Measurements from ENCODE around the gene FBXO9. TPM values are rescaled to one million over a fixed set of nuclear protein-coding genes. Genes with fewer than 3 reads are reported as not detected.

FBXO9 gene
- total and polyA plus RNA-seq, 2 of the 8 experiments (the other 6 are each of a cell fraction or from before 2014, with no cell fraction given) = 41.3 to 50.9 TPM

DNA sequence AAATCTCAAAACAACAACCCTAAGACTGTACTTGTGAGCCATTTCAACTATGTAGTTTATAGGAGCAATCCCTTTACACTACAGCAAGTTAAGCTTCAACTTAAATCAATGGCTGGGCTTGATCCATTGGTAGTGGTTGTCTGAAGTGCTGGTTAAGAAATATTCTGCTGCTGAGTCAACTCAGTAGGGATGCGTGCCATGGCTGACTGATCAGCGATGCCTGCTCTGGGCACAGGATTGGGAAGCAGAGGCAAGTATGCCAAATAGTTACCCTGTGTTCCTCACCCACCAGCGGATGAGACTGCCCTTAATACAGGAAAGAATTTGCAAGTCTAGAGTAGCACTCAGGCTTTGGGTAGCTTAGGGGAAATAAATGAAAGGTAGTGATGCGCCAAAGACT lies 41.9 kb downstream of the FBXO9 start:
- H3K27me3 ChIP-seq (replicated peaks in 1 of 4; ENCODE audit: control insufficient read depth in 3 of 4, extremely low read depth in 1 of 4, insufficient read depth in 3 of 4, low read length in 3 of 4) = no peaks in the 10 kb centered on the region
- no peak for FAIRE-seq
- H2BK15ac ChIP-seq (ENCODE audit: low read length) = no peak overlapping the region
- no peak overlapping the region for H3K4me3 ChIP-seq (ENCODE audit: extremely low read depth in 1 of 4, insufficient read depth in 2 of 4, low read depth in 3 of 4, low read length in 4 of 4)
- H3K56ac ChIP-seq (replicated peaks; ENCODE audit: insufficient read length, low read depth, low read length) = no peak overlapping the region
- no peak overlapping the region for H4K8ac ChIP-seq (ENCODE audit: extremely low read depth, insufficient read depth, low read length)
- peaks cover 0 to 2% (median 0%) of the 10 kb centered on the region in 4 experiments; a peak in 1 of 7 replicates for H3K4me1 ChIP-seq (replicated peaks in 1 of 4; ENCODE audit: control insufficient read depth in 3 of 4, insufficient read depth in 4 of 4, low read length in 3 of 4)
- H3K23me2 ChIP-seq (ENCODE audit: low read depth, low read length) = no peaks in the 10 kb centered on the region
- no peak overlapping the region for H4K91ac ChIP-seq (replicated peaks; ENCODE audit: insufficient read length, low read length)
- no peak overlapping the region for H3K9ac ChIP-seq (replicated peaks in 1 of 4; ENCODE audit: extremely low read depth in 1 of 4, low read depth in 3 of 4, low read length in 3 of 4)
- H3K36me3 ChIP-seq (ENCODE audit: control insufficient read depth in 2 of 4, insufficient read depth in 4 of 4, low read length in 3 of 4) = no peaks in the 10 kb centered on the region; a peak in 1 of 8 replicates
- no peak overlapping the region for H2BK120ac ChIP-seq (replicated peaks; ENCODE audit: low read depth, low read length)
- POLR2A ChIA-PET (ENCODE audit: partially characterized antibody) = no interaction called here
- H2AFZ ChIP-seq (ENCODE audit: low read length) = no peak overlapping the region
- no peak overlapping the region for H3K18ac ChIP-seq (ENCODE audit: extremely low read depth, low read length)
- no peaks in the 10 kb centered on the region for H3K9me3 ChIP-seq (ENCODE audit: insufficient read depth in 2 of 2, low read depth in 1 of 2, low read length in 1 of 2)
- no peak overlapping the region for H3K14ac ChIP-seq (ENCODE audit: insufficient read length)
- H3K4me2 ChIP-seq (ENCODE audit: insufficient read depth in 1 of 2, low read depth in 2 of 2, low read length in 2 of 2) = no peak overlapping the region
- TF ChIP-seq SUZ12 (IDR thresholded peaks at IDR 0.05; ENCODE audit: low read length) = no peak
- TF ChIP-seq, protein P1, sequence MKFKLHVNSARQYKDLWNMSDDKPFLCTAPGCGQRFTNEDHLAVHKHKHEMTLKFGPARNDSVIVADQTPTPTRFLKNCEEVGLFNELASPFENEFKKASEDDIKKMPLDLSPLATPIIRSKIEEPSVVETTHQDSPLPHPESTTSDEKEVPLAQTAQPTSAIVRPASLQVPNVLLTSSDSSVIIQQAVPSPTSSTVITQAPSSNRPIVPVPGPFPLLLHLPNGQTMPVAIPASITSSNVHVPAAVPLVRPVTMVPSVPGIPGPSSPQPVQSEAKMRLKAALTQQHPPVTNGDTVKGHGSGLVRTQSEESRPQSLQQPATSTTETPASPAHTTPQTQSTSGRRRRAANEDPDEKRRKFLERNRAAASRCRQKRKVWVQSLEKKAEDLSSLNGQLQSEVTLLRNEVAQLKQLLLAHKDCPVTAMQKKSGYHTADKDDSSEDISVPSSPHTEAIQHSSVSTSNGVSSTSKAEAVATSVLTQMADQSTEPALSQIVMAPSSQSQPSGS (IDR thresholded peaks at IDR 0.05; ENCODE audit: low read length) = no peak
- TF ChIP-seq SIRT6 (IDR thresholded peaks at IDR 0.05; ENCODE audit: low read length) = no peak
- no peak for TF ChIP-seq ATF3 (IDR thresholded peaks at IDR 0.05; ENCODE audit: insufficient read depth, low read depth, low read length)
- no peak overlapping the region for H3K23ac ChIP-seq (ENCODE audit: insufficient read length)
- no peak overlapping the region for H2AK5ac ChIP-seq (ENCODE audit: low read depth, low read length)
- no peak overlapping the region for H3K4ac ChIP-seq (replicated peaks; ENCODE audit: insufficient read length, low read depth, low read length)
- no peak overlapping the region for H2BK20ac ChIP-seq (ENCODE audit: low read length)
- no peaks in the 10 kb centered on the region for H3K79me2 ChIP-seq (ENCODE audit: control insufficient read depth in 1 of 2, insufficient read depth in 2 of 2, low read length in 2 of 2)
- H4K20me1 ChIP-seq (replicated peaks in 1 of 2; ENCODE audit: control insufficient read depth in 1 of 2, insufficient read depth in 2 of 2, low read length in 2 of 2) = no peaks in the 10 kb centered on the region
- H3K79me1 ChIP-seq (ENCODE audit: low read depth, low read length) = no peaks in the 10 kb centered on the region
- CTCF ChIA-PET (ENCODE audit: partially characterized antibody) = interaction anchor here (1.3 to 1.9 kb wide), 4 partner anchors 13 to 377 kb away, joined by 3 to 14 read pairs (median 6); no protein-coding TSS in a partner anchor
- no peak overlapping the region for H2BK5ac ChIP-seq (ENCODE audit: low read depth, low read length)
- no peak overlapping the region for H4K5ac ChIP-seq (ENCODE audit: insufficient read length, low read depth, low read length)
- DNase-seq (ENCODE audit: low read depth in 1 of 2, low spot score in 2 of 2) = no peak
- WGBS, 2 experiments (ENCODE audit: extremely low coverage in 1 of 2, insufficient coverage in 1 of 2, insufficient read length in 1 of 2, insufficient replicate concordance in 2 of 2, low coverage in 1 of 2, low lambda C conversion rate in 2 of 2, missing lambda C conversion rate in 1 of 2) = 91% methylated on average over 4 of the region's 4 CpGs; no CpG with 5 or more reads in 1 of the 2 experiments
- H3K27ac ChIP-seq (ENCODE audit: low read depth, low read length) = no peak overlapping the region
- no peak overlapping the region for H2BK12ac ChIP-seq (ENCODE audit: low read depth, low read length)
